Vagina (tissue), 2 donors: ENCODE results near the gene SLC39A11. TPM values are rescaled to one million over a fixed set of nuclear protein-coding genes. Genes with fewer than 3 reads are reported as not detected.

ENCODE experiments used
- DNase-seq, 2 donors: peaks; one replicate each; pipeline ENCODE4 v3.0.0-alpha.2; 2017; ENCODE audit errors: extremely low spot score in 2 of 2
- H3K27ac ChIP-seq: fragments of 200-600 bp; sonication (generic); one replicate; pipeline ENCODE4 v1.5.1; 2019
- H3K27me3 ChIP-seq: fragments of 200-600 bp; sonication (generic); one replicate; pipeline ENCODE4 v1.5.1; 2019
- H3K36me3 ChIP-seq, 2 donors: fragments of 200-600 bp; sonication (generic); one replicate each; pipeline ENCODE4 v1.5.1; 2017 to 2019
- H3K4me1 ChIP-seq: fragments of 200-600 bp; sonication (generic); one replicate; pipeline ENCODE4 v1.5.1; 2019
- H3K4me3 ChIP-seq, 2 donors: fragments of 200-600 bp; sonication (generic); 1 replicate in 1 of 2; 2 replicates in 1 of 2; pipeline ENCODE4 v1.5.1; 2016 to 2019
- H3K9me3 ChIP-seq: fragments of 200-600 bp; sonication (generic); one replicate; pipeline ENCODE4 v1.5.1; 2019
- CTCF ChIP-seq, 3 experiments: fragments of 450-650 bp in 2 of 3; fragments of 200-600 bp in 1 of 3; sonication (generic) in 1 of 3; IDR thresholded peaks; one replicate each; pipeline ENCODE4 v1.5.1; 2017 to 2019; ENCODE audit warnings: antibody characterized with exemption in 3 of 3, mild to moderate bottlenecking in 2 of 3, moderate library complexity in 2 of 3
- POLR2A ChIP-seq, 2 donors: fragments of 450-650 bp; IDR thresholded peaks; one replicate each; pipeline ENCODE4 v1.6.1; 2017; ENCODE audit warnings: antibody characterized with exemption in 2 of 2, mild to moderate bottlenecking in 2 of 2, moderate library complexity in 2 of 2
- POLR2AphosphoS5 ChIP-seq, 2 donors: sonication (generic); formaldehyde crosslinking; IDR thresholded peaks; one replicate each; pipeline ENCODE4 v1.9.0; 2017; ENCODE audit warnings: antibody characterized with exemption in 2 of 2, mild to moderate bottlenecking in 2 of 2, low read depth in 1 of 2; ENCODE audit not compliant: insufficient read depth in 1 of 2
- intact Hi-C: fragments of 100-400 bp; cut with DNase I; formaldehyde crosslinking; loops from one replicate; pipeline ENCODE4 v1.15.1; 2023
- total RNA-seq: library from RNA; depleted of rRNA; stranded (reverse); fragments of >200 nt; gene quantifications from one replicate; pipeline ENCODE4 v1.2.3, GENCODE V29; 2016

The SLC39A11 gene
- total RNA-seq, 1 donor from 2014 or later, result 22.6 TPM

GRCh38 chr17:72735592-72735991 lies 356.9 kb downstream of the SLC39A11 start:
- intact Hi-C loops, result no loop called here
- H3K27me3 ChIP-seq, result no peaks in the 10 kb centered on the region
- peaks cover 0 to 4% of the 10 kb centered on the region in 2 donors for H3K36me3 ChIP-seq
- no peaks in the 10 kb centered on the region for H3K4me1 ChIP-seq
- no peak overlapping the region for H3K4me3 ChIP-seq
- no peak overlapping the region for H3K27ac ChIP-seq
- no peaks in the 10 kb centered on the region for H3K9me3 ChIP-seq
- DNase-seq, result no peak
- TF ChIP-seq POLR2AphosphoS5 (IDR thresholded peaks at IDR 0.05; ENCODE audit: insufficient read depth in 1 of 2, low read depth in 1 of 2) (no peak), POLR2A (IDR thresholded peaks at IDR 0.05) (no peak), CTCF (IDR thresholded peaks at IDR 0.05) (no peak)

- intact Hi-C loops, result no loop called here
- H3K27me3 ChIP-seq, result no peaks in the 10 kb centered on the region
- DNase-seq, result no peak
- H3K4me1 ChIP-seq, result no peaks in the 10 kb centered on the region
- H3K9me3 ChIP-seq, result no peaks in the 10 kb centered on the region
- H3K27ac ChIP-seq, result no peak overlapping the region
- no peak for TF ChIP-seq POLR2A (IDR thresholded peaks at IDR 0.05)
- TF ChIP-seq POLR2AphosphoS5 (IDR thresholded peaks at IDR 0.05; ENCODE audit: insufficient read depth in 1 of 2, low read depth in 1 of 2), result no peak
- no peak for TF ChIP-seq CTCF (IDR thresholded peaks at IDR 0.05)
- no peak overlapping the region for H3K4me3 ChIP-seq
- H3K36me3 ChIP-seq, result peaks cover 0 to 4% of the 10 kb centered on the region in 2 donors
These were observed 357.4 kb downstream of the SLC39A11 start for GRCh38 chr17:72735048-72735447.

GRCh38 chr17:72734613-72735012 lies 357.9 kb downstream of the SLC39A11 start:
- H3K27me3 ChIP-seq, result no peaks in the 10 kb centered on the region
- H3K27ac ChIP-seq, result no peak overlapping the region
- DNase-seq, result no peak
- H3K4me1 ChIP-seq, result no peaks in the 10 kb centered on the region
- no peaks in the 10 kb centered on the region for H3K9me3 ChIP-seq
- intact Hi-C loops, result no loop called here
- no peak for TF ChIP-seq POLR2A (IDR thresholded peaks at IDR 0.05)
- TF ChIP-seq POLR2AphosphoS5 (IDR thresholded peaks at IDR 0.05; ENCODE audit: insufficient read depth in 1 of 2, low read depth in 1 of 2), result no peak
- TF ChIP-seq CTCF (IDR thresholded peaks at IDR 0.05), result no peak
- peaks cover 0 to 4% of the 10 kb centered on the region in 2 donors for H3K36me3 ChIP-seq
- H3K4me3 ChIP-seq, result no peak overlapping the region

- H3K36me3 ChIP-seq, result peaks cover 0 to 4% of the 10 kb centered on the region in 2 donors
- no peaks in the 10 kb centered on the region for H3K9me3 ChIP-seq
- DNase-seq, result no peak
- no peaks in the 10 kb centered on the region for H3K4me1 ChIP-seq
- intact Hi-C loops, result no loop called here
- no peaks in the 10 kb centered on the region for H3K27me3 ChIP-seq
- no peak for TF ChIP-seq POLR2AphosphoS5 (IDR thresholded peaks at IDR 0.05; ENCODE audit: insufficient read depth in 1 of 2, low read depth in 1 of 2)
- TF ChIP-seq POLR2A (IDR thresholded peaks at IDR 0.05), result no peak
- no peak for TF ChIP-seq CTCF (IDR thresholded peaks at IDR 0.05)
- H3K27ac ChIP-seq, result no peak overlapping the region
- H3K4me3 ChIP-seq, result no peak overlapping the region
These were observed 358.7 kb downstream of the SLC39A11 start for GRCh38 chr17:72733619-72734282.

GRCh38 chr17:72732893-72733618 lies 359.4 kb downstream of the SLC39A11 start:
- Histone ChIP-seq H3K27me3 (no peaks in the 10 kb centered on the region), H3K36me3 (peaks cover 0 to 4% of the 10 kb centered on the region in 2 donors), H3K9me3 (no peaks in the 10 kb centered on the region), H3K27ac (no peak overlapping the region), H3K4me3 (no peak overlapping the region), H3K4me1 (no peaks in the 10 kb centered on the region)
- no peak for DNase-seq
- intact Hi-C loops, result no loop called here
- TF ChIP-seq POLR2AphosphoS5 (IDR thresholded peaks at IDR 0.05; ENCODE audit: insufficient read depth in 1 of 2, low read depth in 1 of 2) (no peak), POLR2A (IDR thresholded peaks at IDR 0.05) (no peak), CTCF (IDR thresholded peaks at IDR 0.05) (no peak)
